ENCODE data around the gene MAB21L4.
A peak's percentile ranks its signal among the peaks of the same experiment; 100 is the strongest.
"Not testable (repeated sequence)": the region's sequence is repeated elsewhere in the genome, so short reads cannot be mapped to it uniquely, and the experiment has no call there.

The MAB21L4 gene

DNA sequence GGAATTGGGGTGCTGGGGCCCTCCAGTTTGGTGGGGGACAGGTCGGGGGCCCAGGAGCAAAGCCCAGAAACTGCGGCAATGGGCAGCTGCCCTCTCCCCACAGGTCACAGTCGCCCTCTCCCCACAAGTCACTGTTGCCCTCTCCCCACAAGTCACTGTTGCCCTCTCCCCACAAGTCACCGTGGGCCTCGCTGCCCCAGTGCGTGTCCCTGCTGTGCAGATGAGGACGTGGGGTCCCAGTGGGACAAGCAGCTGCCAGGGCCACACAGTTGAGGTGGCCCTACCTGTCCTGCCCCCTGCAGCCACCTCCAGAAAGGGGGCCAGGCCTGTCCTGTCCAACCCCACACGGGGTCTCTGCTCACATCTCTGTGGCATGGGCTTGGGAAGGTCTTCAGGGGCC is 40.3 kb downstream of the MAB21L4 start:
- DNase-seq = no peak

GRCh38 chr2:240852671-240853314 is 43.2 kb downstream of the MAB21L4 start:
- no peak for DNase-seq

DNA sequence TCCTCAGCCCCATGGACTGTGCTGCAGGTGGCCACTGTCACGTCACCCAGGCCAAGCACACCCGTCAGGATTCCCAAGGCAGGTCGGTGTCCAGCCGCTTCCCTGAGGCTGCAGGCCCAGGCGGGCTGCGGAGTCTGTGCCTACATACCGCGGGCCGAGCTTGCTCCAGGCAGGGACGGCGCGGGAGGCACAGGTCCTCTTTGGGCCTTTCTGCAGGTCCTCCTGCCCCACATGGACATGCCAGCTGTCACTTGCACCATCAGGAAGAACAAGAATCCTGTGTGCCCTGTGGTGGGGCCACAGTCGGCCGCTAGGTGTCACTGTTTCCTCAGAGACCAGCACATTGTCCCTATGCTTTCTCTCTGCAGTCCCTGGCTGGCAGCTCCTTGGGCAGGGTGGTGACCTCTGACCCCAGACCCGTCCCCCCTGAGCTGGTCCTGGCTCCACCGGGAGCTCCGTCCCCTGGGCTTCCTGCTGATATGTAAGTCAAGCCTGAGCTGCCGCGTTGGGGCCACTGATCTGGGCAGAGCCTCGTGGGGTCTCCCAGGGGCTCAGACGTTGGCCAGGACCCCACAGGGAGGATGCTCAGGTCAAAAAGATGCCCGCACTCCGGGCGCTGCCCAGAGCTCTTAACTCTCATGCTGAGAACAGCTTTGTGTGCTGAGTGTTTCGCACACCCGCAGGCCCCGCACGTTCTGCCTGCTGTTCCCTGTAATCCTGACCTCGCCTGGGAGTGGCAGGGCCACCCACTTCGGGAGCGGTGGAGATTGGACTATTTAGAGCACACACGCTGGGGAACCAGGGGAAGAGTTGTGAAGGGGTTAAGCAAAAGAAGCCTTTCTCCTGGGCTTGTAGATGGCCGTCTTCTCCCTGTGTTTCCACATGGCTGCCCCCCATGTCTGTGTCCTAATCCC is 44.6 kb downstream of the MAB21L4 start:
- DNase-seq = peak; percentile 68

DNA sequence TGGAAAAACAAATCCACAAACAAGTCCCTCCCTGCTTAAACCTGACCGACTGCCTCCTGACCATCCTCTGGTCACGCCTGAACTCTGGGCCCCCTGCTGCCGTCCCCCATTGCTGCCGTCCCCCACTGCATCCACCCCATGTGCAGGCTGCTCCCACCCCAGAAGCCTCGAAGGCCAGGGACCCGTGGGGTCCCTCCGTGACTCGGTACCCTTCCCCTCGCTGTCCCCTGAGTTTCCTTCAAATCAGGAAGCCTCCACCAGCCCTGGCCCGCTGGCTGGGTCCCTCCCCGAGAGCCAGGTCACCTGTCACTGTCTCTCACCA is 45.2 kb downstream of the MAB21L4 start:
- no peak for DNase-seq

- DNase-seq = no peak
Observed at GRCh38 chr2:240850026-240850425, 45.9 kb downstream of the MAB21L4 start.

DNA sequence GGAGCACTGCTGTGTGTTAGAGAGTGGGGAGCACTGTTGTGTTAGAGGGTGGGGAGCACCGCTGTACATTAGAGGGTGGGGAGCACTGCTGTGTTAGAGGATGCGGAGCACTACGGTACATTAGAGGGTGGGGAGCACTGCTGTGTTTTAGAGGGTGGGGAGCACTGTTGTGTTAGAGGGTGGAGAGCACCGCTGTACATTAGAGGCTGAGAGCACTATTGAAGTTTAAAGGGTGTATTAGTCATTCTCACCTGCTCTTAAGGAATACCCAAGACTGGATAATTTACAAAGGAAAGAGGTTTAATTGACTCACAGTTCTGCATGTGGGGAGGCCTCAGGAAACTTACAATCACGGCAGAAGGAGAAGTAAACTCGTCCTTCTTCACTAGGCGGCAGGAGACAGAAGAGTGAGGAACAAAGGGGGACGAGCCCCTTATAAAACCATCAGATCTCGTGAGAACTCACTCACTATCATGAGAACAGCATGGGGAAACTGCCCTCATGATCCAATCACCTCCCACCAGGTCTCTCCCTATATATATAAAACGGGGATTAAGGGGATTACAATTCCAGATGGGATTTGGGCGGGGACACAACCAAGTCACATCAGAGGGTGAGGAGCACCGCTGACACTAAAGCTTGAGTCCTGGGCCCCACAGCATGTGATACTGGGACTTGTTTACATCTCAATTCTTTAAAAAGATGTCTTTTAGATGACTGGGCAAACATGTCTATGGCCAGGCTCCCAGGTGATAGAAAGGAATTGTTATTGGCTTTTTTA is 46.9 kb downstream of the MAB21L4 start:
- no peak for DNase-seq

GRCh38 chr2:240847817-240848216 is 48.1 kb downstream of the MAB21L4 start:
- no peak for DNase-seq

DNA sequence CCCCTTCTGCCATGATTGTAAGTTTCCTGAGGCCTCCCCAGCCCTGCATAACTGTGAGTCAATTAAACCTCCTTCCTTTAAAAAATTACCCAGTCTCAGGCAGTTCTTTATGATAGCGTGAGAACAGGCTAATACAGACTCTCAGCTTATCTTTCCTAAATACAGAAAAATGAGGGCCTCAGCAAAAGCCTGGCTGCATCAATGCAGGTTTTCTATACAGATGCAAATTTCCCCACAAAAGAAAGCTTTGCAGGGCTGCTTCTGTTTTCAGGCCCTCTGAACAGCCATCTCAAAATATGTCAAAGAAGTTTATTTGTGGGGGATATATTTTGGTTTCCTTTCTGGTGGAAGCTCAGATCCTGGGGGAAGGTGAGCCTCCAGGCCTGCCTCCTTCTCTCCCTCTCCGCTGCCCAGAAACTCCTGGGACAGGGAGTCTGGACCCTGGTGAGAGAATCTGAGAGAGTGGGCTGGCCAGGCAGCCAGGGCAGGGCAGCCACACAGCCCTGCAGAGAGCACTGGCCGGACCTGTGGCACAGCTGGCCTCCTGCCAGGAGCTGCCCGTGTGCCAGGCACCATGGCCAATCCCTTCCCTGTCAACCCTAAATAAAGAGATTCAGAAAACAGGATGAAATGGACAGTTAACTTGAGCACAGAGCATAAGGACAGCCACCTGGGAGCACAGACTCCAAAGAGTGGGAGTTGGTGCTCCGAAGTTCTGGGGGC is 48.9 kb downstream of the MAB21L4 start:
- no peak for DNase-seq

- DNase-seq = not testable (repeated sequence)
Observed at GRCh38 chr2:240846309-240846708, 49.6 kb downstream of the MAB21L4 start.

DNA sequence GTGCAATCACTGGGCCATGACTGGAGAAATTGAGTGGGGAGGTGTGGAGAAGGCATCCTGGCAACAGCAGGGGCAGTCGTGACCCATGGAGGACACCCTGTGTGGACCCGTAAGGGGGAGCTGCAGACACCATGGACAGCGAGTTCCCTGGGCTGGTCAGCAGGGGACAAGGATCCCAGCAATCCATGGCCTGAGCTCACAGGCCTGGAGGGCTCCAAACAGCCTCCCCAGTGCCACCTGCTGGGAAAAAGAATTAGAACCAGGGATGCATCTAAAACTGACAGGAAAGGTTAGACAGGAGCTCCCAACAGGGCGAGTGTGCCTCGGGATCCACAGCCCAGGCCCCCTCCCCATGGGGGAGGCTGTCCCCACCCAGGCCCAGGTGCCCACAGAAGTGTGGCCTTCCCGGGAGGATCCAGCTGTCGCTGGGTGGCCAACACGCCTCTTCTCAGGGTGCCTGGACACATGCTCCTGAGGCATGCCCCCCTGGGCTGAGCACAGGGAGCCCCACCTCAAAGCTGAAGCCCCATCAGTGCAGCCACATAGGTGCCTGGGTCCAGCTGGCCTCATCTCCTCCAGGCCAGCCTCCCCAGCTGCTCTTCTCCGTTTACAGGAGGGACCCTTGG is 55.4 kb downstream of the MAB21L4 start:
- DNase-seq = no peak

DNA sequence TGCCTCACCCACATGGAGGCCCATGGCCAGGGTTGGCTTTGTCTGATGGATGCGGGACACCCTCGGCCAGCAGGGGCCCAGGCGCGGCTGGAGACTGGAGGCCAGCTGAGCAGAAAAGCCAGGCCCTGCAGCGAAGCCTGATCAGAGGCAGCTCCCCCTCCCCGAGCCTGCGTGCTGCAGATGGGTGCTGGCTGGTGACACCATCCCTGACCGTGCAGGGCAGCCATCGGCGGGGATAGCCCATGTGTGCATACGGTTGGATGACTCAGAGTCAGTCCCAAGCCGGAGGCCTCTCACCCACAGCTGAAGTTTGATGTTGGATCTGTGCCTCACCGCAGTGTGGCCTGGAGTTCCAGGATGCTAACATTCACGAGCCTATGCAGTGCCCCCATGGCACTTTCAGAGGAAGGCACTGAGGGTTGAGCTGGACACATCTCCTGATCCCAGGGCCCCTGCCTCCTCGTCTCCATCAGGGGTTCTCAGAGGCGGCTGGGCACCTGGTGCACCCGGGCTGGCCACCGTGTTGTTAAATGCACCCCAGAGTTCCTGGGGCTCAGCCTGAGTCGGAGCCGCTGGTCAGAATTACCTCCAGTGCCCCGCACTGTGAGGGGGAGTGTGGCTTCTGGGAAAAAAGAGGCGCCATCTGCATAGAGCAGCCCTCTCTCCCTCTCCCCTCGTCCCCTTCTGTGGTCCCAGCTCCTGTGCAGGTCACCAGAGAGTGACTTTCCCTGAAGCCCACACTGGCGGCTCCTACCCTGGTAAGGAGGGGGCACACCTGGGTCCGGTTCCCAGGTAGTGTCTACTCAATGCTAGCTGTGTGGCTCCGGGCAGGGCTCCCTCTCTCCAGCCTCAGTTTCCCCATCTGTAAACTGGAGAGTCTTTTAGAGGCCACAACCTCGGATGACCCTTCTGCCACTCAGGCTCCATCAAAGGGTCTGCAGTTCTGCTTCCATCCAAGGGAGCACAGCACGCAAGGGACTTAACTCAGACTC is 56.5 kb downstream of the MAB21L4 start:
- no peak for DNase-seq

DNA sequence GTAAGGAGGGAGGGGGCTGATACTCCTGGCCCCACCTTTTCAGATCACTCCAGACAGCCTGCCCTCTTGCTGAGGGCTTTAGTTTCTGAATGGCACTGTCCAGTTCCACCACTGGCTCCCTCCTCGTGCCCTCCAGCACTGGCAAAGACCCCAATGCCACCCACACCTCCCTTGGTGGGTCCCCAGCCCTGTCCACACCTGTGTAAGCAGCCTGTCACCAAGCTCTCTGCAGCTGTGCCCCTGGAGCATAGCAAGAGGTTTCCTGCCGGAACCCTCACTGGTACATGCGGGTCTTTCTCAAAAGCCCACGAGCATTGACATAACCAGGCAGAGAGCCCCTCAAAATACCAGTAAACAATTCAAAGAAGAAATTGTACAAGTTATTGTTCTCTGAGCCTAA is 58.3 kb downstream of the MAB21L4 start:
- DNase-seq = no peak

DNA sequence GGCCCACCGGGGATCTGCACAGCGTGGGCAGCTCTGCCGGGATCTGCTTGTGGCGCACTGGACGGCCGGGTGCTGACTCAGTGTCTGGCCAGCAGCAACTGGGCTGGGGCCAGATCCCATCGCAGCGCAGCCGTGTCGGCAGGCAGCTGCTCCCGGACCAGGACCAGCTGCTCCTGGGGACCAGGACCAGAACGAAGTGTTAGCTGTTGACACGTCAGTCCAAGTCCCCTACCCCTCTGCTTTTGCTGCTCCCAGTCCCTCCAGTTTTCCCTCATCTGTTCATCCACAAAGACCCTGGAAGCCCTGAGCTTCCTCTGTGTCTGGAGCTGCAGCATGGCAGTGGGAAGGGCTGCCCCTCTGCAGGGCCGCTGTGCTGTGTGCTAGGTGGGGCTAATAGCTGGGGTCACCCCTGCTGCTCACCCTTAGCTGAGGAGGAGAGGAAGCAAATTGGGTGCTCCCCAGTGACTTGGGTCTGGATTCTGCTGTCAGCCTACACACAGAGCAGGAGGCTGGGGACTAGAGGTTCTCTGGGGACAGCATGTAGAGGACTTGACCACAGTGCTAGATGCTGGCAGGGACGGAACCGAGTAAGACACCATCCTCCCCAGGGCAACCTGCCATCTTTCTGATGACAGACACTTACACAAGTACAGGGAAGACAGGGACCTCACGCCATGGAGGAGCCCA is 59.0 kb downstream of the MAB21L4 start:
- no peak for DNase-seq
